Measurements from ENCODE around the gene AKT3.

The AKT3 gene

DNA sequence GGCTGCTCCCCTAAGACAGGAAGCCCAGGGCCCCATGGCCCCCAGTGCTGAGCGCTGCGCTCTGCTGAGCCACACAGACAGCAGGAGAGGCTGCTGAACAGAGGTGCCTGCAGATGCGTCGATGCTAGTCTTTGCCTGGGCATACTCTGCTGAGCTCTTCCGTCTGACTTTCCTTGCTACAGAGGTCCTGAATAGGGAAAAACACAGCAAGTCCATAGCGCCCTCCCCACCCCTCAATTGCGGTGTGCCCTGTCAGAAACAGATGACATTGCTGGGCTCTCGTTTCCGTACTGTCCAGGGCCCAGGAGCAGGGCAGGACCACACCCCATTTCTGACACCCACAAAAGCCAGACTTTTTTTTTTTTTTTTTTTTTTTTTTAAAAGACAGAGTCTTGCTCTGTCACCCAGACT, 341.7 kb downstream of the AKT3 start:
- no peak for DNase-seq (ENCODE audit: low read depth in 2 of 2)

DNA sequence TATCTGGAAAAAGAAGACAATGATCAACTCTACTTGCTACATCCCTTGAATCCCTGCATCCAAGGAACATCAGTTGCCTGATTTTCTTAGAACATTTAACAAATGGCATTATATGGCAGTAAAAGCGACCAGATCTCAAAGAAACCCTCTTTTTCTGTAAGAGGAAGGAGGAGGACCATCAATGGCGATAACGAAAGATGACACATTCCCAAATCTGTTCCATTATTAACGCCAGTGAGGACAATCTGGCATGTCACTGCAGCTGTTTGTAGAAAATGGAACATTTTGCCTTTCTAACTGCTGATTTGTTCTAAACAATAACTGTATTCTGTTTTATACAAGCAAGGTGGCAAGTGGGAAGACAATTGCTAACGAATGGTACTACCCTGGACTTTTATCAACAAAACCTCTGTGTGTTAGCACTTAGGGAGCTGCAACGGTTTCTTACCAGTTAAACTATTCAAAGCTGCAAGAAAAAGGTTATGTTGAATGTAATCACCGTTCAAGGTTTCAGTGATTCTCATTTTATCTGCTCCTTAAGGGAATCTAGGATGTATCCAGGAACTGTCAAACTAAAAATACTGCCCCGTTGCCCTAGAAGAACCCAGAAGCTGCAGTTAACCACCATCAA, 342.3 kb downstream of the AKT3 start:
- DNase-seq (ENCODE audit: low read depth in 2 of 2) = no peak

DNA sequence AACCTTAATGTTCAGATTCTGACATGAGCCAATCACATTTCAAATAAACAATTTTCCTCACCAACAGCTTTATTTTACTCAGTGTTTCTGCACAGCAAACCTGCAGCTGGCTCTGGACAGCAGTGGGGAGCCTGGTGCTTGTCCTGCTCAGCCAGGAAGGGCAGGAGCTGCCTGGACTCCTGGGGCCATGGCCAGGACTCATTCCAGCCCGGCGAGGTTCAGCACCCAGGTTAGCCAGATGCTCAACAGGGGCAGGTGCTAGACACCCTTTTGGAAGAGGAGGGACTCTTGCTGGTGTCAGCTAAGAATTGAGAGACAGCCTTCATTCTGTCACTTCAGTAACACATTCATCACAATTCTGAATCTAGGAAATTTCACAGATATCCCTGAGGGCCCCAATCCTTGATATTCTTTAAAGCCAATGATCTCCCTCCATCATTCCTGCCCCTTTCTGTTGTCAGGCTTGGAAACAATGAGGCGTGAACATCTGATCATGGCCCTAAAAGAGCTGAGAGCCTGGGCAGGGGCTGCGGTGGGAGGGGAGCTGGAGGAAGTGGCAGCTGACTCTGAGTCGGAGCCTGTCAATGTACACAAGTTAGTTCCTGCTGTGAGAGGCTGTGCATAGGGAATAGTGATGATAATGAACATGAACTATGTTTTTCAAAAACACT, 342.9 kb downstream of the AKT3 start:
- DNase-seq (ENCODE audit: low read depth in 2 of 2) = no peak

DNA sequence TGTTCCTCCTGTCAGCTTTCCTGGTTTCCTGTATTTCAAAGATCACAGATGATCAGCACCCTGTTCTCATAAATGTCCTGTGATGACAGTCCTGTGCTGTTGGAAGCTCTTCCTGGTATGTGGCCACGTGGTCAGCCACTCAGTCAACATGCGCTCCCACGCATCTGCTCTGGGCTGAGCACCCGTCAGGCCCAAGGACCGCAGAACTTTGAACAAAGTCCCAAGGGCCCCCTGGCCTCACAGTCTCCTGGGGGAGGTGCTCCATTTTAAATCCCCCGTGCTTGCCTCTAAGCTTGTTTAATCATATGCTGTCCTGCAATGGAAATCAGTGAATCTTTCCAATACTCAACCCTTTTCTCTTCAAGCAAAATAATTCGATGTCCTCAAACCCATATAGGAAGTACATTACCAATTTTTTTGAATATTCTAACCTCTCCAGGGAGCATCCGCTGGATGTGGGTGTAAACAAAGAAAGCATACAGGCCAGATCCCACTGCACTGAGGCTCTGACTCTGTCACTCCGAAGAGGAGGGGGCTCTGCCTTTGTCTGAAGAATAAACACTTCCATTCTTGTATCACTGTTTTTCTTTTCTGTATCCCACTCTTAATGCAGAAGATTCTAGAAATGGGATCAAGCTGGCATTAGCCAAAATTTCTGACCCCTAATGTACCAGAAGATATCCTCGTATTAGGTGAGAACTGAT, 343.9 kb downstream of the AKT3 start:
- no peak for DNase-seq (ENCODE audit: low read depth in 2 of 2)

DNA sequence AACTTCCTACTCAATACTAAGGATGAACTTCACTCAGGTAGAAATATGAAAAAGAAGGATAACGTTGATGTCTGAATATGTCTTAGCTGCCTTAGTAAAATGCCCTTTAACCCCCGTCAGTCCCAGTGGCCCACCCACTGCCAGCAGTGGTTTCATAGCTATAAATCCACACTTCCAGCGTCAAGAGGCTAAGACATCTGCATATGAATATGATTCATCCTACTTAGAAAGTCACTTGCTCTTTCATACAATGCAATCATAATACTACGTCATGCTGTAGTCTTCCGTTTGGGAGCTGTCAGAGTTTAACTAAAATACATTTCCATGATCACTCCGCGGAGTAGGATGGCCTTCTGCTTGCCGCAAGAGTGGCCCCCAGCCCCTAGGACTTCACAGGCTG, 346.9 kb downstream of the AKT3 start:
- DNase-seq (ENCODE audit: low read depth in 2 of 2) = no peak

DNA sequence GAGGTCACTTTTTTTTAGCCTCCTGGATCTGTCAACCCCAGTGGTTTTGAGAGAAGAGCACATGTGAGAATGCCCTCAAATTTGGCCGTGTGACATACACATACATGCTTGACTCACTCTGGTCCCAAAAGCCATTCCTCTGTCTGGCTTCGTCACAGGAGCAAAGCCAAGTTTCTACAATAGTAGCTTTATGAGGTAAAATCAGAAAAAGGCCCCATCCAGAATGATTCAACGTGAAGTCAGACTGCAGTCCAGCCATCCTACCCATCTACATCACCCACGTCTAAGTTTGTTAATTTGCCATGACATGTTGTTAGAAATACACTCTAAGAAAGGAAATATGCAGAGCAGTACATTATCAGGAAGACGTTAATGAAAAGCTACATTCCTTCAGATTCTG, 349.0 kb downstream of the AKT3 start:
- DNase-seq (ENCODE audit: low read depth in 2 of 2) = no peak

DNA sequence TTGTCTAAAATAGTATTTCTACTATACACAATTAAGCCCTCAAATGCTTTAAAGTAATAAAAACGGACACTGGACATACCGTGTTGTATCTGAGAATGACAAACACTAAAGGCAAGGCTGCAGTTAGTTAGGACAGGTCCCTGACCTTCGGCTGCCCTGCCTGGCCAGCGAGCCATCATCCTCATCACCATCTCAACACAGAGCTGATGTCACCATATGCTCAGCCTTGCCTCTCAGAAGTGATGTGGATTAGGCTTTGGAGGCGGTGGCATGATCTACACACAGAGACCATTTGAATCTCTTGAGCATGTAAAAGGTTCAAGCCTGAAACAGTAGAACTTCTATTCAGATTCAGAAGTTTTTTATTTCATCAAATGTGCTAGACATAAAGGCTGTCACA, 349.5 kb downstream of the AKT3 start:
- DNase-seq (ENCODE audit: low read depth in 2 of 2) = no peak

DNA sequence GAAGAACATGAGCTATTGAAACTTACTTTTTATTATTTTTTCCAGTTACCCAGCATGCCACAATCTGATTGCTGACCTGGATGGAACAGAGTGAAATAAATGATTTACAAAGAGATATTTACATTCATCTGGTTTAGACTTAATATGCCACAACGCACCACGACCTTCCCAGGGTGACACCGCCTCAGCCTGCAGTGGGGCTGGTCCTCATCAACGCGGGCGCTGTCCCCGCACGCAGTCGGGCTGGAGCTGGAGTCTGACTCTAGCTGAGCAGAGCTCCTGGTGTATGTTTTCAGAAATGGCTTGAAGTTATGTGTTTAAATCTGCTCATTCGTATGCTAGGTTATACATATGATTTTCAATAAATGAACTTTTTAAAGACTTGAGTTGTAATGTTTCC, 350.3 kb downstream of the AKT3 start:
- DNase-seq (ENCODE audit: low read depth in 2 of 2) = no peak

DNA sequence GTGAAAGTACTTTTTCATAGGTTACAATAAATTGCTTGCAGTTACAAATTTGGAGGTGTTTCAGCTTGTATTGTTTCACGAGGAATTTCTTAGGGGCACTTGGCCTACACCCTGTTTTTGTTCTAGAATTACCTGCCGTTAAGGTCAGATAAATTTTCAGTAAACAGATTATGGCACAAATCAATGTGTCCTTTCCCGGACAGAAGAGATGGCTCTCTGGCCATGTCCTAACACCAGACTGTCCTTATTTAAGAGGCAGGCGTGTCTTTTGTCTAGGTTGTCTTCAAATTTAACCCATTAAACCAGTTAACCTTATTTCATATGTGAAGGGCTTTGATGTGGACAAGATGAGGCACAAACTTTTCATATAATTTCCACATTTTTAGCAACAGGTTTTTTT, 350.8 kb downstream of the AKT3 start:
- no peak for DNase-seq (ENCODE audit: low read depth in 2 of 2)

DNA sequence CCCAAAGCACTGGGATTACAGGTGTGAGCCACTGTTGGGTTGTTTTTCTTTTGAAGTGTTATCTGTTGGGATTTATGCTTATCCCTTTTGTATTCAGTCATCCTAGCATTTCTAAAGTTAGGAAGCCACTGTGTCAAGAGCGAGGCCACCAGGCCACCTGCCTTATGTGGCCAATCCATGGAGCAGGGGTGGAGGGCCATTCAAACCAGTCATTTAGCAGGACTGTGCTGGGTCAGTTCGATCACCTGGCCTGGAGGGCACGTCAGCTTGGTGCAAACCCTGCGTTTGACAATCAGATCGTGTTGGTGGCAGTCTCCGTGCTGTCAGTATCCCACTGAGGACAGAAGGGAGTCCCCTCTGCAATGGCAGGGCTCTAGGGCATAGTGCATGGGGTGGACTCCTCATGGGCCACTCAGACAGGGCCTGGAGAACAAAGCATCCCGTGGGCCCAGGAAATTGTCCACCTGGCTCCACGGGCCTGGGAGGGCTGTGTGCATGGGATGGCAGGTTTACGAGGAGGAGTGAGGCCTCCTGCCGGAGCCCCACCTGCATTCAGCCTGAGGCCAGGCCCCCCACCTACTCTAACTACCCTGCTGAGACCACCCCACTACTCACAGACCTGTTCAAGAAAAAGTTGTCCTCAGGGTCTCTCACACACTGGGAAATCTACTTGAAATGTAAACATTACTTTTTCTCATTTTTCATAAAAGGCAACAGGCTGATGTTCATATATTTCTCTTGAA, 351.9 kb downstream of the AKT3 start:
- no peak for DNase-seq (ENCODE audit: low read depth in 2 of 2)

DNA sequence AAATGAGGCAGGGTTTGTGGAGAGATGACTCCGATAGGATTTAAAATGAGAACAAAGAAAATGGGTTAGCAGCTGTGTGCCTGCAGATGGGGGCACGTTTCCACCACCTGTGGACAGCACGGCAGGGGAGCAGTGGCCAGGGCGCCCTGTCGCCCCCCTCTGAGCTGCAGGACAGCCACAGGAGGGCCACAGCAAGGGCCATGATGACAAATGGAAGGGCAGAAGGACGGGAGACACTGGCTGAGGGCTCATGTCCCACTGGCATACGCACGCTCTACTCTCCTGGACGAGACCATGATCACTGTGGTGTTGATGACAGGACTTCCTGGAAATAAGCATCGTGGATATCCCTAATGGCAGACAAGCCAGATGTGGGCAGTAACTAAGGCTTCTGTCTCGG, 353.2 kb downstream of the AKT3 start:
- DNase-seq (ENCODE audit: low read depth in 2 of 2) = no peak

DNA sequence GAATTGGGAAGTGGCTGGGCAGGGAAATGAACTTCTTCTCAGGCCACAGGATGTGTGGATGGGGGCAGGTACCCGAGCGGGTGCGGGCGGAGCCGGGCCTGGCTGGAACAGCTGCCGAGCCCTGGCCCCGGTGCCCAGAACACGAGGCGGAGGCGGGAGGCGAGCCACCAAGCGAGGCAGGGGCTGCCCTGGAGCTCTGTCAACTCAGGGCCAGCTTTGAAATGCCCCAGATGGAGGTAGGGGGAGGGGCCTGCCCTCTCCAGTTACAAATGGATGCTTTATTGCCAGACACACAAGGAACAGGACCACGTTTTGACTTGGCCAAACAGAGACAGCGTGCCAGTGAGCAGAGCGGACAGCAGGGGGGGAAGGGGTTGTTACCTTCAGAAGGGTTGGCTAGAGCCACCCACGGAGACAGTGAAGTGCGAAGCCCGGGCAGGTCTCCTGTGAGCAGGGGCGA, 353.8 kb downstream of the AKT3 start:
- no peak for DNase-seq (ENCODE audit: low read depth in 2 of 2)

DNA sequence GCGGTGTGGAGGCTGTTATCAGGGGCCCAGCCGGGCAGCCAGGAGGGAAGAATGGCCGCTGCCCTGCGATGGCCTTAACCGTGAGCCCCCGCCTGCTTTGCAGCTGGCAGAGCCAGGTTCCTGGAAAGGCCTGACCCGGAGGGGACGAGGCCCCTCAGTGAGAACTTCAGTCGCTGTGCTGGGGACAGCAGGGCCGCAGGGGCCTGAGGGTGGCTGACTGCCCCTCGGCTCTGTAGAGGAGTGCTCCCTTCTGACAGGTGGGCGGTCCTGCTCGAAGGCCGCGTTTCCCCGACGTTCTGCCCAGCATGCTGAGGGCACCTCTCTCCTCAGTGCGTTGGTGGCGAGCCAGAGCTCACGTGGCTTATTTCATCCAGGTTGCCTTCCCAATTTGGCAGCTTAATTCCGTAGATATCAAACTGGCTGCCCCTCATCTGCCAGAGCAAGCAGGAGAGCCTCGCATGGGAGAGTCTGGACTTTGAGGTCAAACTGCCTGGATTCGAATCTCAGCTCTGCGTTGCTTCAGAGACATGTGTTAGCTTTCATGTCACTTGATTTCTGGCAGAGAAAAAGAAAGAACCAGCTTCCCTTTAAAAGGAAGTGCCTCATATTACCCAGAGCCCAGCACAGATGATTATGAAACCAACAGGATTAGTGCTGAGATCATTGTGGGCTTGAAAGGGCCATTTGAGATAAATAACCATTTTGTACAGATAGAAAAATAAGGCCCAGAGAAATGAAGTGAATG, 354.4 kb downstream of the AKT3 start:
- no peak for DNase-seq (ENCODE audit: low read depth in 2 of 2)

DNA sequence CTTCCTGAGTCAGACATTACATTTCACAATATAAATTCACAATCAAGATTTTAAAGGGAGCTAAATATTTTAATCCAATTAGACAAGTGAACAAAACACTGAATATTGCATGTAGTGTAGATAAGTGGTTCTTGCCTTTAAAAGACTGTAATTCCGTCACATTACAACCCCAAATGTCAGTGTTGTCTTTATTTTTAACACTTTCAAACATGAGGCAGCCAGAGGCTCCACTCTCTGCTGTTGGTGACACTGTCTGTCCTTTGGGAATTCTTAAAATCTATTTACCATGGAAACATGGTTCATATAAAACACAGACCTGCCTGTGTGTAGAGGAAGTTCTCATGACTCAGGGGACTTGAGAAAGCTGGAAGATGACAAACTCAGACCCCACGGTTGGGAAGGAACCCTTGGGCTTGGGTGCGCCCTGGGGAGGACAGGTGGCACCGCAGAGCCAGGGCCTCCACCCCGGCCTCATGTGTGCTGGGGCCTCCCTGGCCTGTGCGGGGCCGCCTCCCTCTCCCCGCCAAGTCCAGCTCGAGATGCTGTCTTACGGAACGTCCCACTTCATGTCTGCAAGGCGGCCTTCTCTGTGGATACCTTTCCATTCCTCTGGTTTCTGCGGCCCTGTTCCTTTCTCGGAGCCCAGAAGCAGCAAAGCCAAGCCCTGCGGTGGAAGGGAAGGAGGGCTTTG, 355.2 kb downstream of the AKT3 start:
- no peak for DNase-seq (ENCODE audit: low read depth in 2 of 2)

DNA sequence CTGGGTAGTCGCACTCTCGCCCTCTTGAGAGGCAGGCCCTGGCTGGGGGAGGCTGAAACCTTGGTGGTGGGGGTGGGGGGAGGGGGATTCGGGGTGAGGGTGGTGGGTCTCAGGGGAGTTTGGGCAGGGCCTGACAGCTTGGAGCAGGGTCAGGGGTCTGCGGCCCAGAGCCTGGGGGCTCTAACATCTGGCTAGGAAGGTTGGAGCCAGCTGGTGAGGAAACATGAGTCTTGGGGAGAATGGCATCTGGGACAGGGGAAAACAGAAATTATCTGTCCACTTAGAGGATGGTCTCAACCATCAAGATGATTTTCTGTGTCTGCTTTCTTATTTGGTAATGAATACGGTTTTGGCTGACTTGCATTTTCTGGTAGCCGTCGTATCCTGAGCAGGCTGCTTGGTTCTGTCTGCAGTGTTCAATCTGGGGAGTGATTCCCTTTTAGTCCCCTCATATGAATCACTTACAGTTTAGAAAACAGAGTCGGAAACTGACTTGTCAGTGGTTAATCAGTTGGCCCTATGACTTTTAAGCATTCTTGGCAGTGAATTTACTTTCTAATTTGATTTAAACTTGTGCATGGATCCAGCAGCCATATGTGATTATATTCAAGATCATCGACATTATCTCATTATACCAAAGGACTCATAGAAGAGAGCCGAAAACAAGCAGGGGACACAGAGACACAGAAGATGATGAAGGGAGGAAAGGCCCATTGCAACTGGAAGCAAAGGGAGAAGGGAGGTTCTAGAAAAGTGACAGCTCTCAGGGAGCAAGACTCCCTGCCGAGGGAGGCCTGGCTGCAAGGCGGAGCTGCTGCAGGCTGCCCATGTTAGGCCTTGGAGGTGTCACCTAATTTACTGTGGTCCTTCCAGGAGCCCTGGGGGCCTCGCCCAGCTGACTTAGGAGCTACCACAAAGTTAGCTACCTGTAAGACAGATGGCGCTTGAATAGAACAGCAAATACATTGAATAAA, 356.6 kb downstream of the AKT3 start:
- no peak for DNase-seq (ENCODE audit: low read depth in 2 of 2)

DNA sequence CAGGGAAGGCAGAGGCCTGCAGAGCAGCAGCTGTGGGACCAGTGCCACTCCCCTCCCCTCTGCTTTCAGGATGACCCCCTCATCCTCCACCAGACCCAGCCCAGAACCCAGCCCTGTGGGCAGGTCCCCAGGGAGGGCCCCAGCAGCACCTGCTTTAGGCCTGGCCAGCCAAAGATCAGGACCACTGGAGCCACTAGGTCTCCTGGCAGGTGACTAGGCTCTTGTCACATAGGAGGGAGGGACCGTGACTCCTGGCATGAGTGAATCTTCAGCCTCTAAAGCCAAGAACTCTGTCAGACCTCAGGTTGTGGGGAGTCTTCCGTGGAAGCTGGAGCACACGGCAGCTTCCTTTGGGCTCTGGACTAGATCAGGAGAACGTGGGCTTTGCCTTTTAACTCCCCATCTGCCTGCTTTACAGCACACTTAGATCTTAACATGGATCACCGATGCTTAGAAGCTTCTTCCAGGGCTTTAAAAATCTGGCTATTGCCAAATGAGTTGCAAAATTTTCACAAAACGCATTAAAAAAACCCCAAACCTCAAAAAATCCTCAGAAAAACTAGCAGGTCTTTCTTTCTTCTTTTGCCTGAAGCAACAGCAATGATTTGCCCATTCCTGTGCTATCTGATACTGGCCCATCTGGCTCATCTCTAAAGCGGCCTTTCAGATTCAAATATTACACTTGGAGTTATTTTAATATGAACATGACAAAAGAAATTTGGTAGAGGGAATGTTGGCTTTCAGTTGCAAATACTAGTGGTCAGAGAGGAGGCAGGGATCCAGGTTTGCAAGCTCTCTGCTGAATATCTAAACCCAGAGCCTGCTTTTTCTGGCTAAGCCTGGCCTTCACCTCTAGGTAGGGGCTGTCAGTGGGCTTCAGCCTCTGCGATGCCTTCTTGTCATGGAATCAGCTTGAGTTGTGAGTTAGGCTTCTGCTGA, 359.0 kb downstream of the AKT3 start:
- DNase-seq (ENCODE audit: low read depth in 2 of 2) = no peak

DNA sequence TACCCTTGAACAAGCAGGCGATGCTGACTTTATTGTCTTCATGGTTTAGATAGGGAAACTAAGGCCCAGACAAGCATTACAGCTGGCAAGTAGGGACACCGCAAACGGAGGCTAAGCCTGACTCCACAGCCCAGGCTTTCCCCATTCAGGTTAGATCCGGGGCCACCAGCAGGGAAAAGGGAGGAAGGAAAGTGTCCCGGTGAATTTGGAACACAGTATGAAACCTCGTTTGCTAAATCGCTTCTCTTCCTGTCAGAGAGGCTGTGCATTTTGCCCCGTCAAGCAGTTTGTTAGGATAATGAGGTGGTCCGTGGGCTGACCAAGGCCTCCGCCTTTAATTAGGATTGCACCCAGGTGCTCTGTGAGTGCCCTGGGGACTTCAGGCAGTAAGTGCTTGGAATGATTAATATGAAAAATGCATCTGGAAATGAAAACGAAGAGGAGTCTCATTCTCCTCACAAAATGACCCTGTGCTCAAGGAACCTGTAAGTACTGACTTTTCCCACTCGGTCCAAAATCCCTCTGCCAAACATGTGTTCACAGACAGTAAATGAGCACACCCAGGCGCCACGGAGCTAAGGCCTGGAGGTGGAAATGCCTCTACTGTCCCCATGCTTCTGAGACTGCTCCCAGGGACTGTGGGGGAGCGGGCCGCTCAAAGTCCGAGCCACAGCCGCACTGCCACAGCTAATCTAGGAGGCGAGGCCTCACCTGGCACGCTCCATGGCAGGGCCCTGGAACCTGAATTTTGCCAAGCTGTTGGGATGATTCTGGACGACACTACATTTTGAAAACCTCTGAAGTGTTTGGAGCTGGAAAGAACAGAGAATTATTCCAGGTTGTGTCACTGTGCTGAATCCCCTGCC, 360.1 kb downstream of the AKT3 start:
- DNase-seq (ENCODE audit: low read depth in 2 of 2) = no peak

DNA sequence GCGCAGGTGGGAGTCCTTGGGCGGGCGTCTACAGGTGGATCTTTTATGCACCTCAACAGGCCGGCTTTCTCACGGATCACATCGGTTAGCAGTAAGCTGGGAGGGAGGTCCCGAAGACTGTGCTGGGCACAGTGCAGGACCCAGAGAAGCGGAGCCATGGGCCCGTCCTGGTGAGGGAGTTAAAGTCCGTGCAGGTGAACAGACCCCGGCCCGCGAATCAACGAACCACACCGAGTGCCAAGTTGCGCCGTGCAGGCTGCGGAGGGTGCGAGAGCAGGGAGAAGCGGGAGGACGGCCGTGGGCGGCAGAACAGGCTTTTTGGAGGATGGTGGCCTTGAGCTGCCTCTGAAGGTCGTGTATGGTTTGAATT, 360.9 kb downstream of the AKT3 start:
- no peak for DNase-seq (ENCODE audit: low read depth in 2 of 2)
